ENCODE measurements around the gene PISD. TPM values are rescaled to one million over a fixed set of nuclear protein-coding genes. Genes with fewer than 3 reads are reported as not detected.
"Not testable (repeated sequence)": the region's sequence is repeated elsewhere in the genome, so short reads cannot be mapped to it uniquely, and the experiment has no call there.

PISD gene
- total RNA-seq, 1 experiment from 2014 or later: 58.7 TPM

- Histone ChIP-seq H3K27me3 (replicated peaks; ENCODE audit: control insufficient read depth, insufficient read depth, low read length) (no peaks in the 10 kb centered on the region), H3K9me3 (no peaks in the 10 kb centered on the region), H3K36me3 (ENCODE audit: control insufficient read depth, insufficient read depth, low read length) (no peaks in the 10 kb centered on the region), H3K4me3 (ENCODE audit: low read depth, low read length) (no peak overlapping the region), H3K4me1 (no peaks in the 10 kb centered on the region)
- CTCF ChIA-PET: no interaction called here
- Mint-ChIP-seq H3K36me3 (ENCODE audit: insufficient read depth, unreplicated experiment) (peaks cover 56% of the 10 kb centered on the region), H3K27ac (ENCODE audit: unreplicated experiment) (no peak overlapping the region), H3K27me3 (ENCODE audit: insufficient read depth, unreplicated experiment) (no peaks in the 10 kb centered on the region), H3K4me1 (ENCODE audit: low read depth, unreplicated experiment) (no peaks in the 10 kb centered on the region), H3K4me3 (ENCODE audit: unreplicated experiment) (no peak overlapping the region), H3K9me3 (ENCODE audit: unreplicated experiment) (no peaks in the 10 kb centered on the region)
- intact Hi-C loops (cut with micrococcal nuclease; ENCODE audit: unreplicated experiment): no loop called here
- POLR2A ChIA-PET: no interaction called here
- DNase-seq: no peak
- TF ChIP-seq CTCF (IDR thresholded peaks at IDR 0.05; ENCODE audit: insufficient read depth in 1 of 2, low read depth in 1 of 2, low read length in 1 of 2, severe bottlenecking in 1 of 2, unreplicated experiment in 1 of 2): no peak
- BruUV-seq (replicated peaks): no TSS peak
These were observed 33.4 kb upstream of the PISD start for GRCh38 chr22:31695423-31695822.

GRCh38 chr22:31694046-31694445 is 32.0 kb upstream of the PISD start:
- H3K36me3 ChIP-seq (ENCODE audit: control insufficient read depth, insufficient read depth, low read length); H3K27ac Mint-ChIP-seq (ENCODE audit: unreplicated experiment); H3K4me3 ChIP-seq (ENCODE audit: low read depth, low read length); BruUV-seq (replicated peaks); H3K4me1 Mint-ChIP-seq (ENCODE audit: low read depth, unreplicated experiment); CTCF ChIA-PET; POLR2A ChIA-PET; H3K9me3 Mint-ChIP-seq (ENCODE audit: unreplicated experiment); H3K4me1 ChIP-seq; H3K4me3 Mint-ChIP-seq (ENCODE audit: unreplicated experiment); H3K27me3 Mint-ChIP-seq (ENCODE audit: insufficient read depth, unreplicated experiment); intact Hi-C loops (cut with micrococcal nuclease; ENCODE audit: unreplicated experiment); H3K9me3 ChIP-seq; DNase-seq; H3K27me3 ChIP-seq (replicated peaks; ENCODE audit: control insufficient read depth, insufficient read depth, low read length): not testable (repeated sequence)
- peaks cover 63% of the 10 kb centered on the region for H3K36me3 Mint-ChIP-seq (ENCODE audit: insufficient read depth, unreplicated experiment)

GRCh38 chr22:31692186-31692886 is 30.3 kb upstream of the PISD start:
- Mint-ChIP-seq H3K4me3 (ENCODE audit: unreplicated experiment) (no peak overlapping the region), H3K36me3 (ENCODE audit: insufficient read depth, unreplicated experiment) (peaks cover 55% of the 10 kb centered on the region), H3K9me3 (ENCODE audit: unreplicated experiment) (no peaks in the 10 kb centered on the region), H3K27ac (ENCODE audit: unreplicated experiment) (no peak overlapping the region), H3K4me1 (ENCODE audit: low read depth, unreplicated experiment) (no peaks in the 10 kb centered on the region), H3K27me3 (ENCODE audit: insufficient read depth, unreplicated experiment) (no peaks in the 10 kb centered on the region)
- ChIA-PET POLR2A (no interaction called here), CTCF (no interaction called here)
- no peaks in the 10 kb centered on the region for H3K27me3 ChIP-seq (replicated peaks; ENCODE audit: control insufficient read depth, insufficient read depth, low read length)
- H3K4me1 ChIP-seq: no peaks in the 10 kb centered on the region
- no peaks in the 10 kb centered on the region for H3K9me3 ChIP-seq
- intact Hi-C loops (cut with micrococcal nuclease; ENCODE audit: unreplicated experiment): no loop called here
- no peak overlapping the region for H3K4me3 ChIP-seq (ENCODE audit: low read depth, low read length)
- H3K36me3 ChIP-seq (ENCODE audit: control insufficient read depth, insufficient read depth, low read length): no peaks in the 10 kb centered on the region
- BruUV-seq (replicated peaks): no TSS peak
- DNase-seq: no peak
- TF ChIP-seq CTCF (IDR thresholded peaks at IDR 0.05; ENCODE audit: insufficient read depth in 1 of 2, low read depth in 1 of 2, low read length in 1 of 2, severe bottlenecking in 1 of 2, unreplicated experiment in 1 of 2): no peak

GRCh38 chr22:31691408-31691807 is 29.4 kb upstream of the PISD start:
- no peak overlapping the region for H3K4me3 ChIP-seq (ENCODE audit: low read depth, low read length)
- peaks cover 55% of the 10 kb centered on the region for H3K36me3 Mint-ChIP-seq (ENCODE audit: insufficient read depth, unreplicated experiment)
- intact Hi-C loops (cut with micrococcal nuclease; ENCODE audit: unreplicated experiment): no loop called here
- H3K4me1 ChIP-seq: no peaks in the 10 kb centered on the region
- H3K27ac Mint-ChIP-seq (ENCODE audit: unreplicated experiment): no peak overlapping the region
- ChIA-PET POLR2A (no interaction called here), CTCF (no interaction called here)
- no peaks in the 10 kb centered on the region for H3K27me3 Mint-ChIP-seq (ENCODE audit: insufficient read depth, unreplicated experiment)
- no peaks in the 10 kb centered on the region for H3K4me1 Mint-ChIP-seq (ENCODE audit: low read depth, unreplicated experiment)
- no peaks in the 10 kb centered on the region for H3K9me3 ChIP-seq
- no peak for TF ChIP-seq CTCF (IDR thresholded peaks at IDR 0.05; ENCODE audit: insufficient read depth in 1 of 2, low read depth in 1 of 2, low read length in 1 of 2, severe bottlenecking in 1 of 2, unreplicated experiment in 1 of 2)
- H3K9me3 Mint-ChIP-seq (ENCODE audit: unreplicated experiment): no peaks in the 10 kb centered on the region
- H3K4me3 Mint-ChIP-seq (ENCODE audit: unreplicated experiment): no peak overlapping the region
- BruUV-seq (replicated peaks): no TSS peak
- H3K27me3 ChIP-seq (replicated peaks; ENCODE audit: control insufficient read depth, insufficient read depth, low read length): no peaks in the 10 kb centered on the region
- no peak for DNase-seq
- no peaks in the 10 kb centered on the region for H3K36me3 ChIP-seq (ENCODE audit: control insufficient read depth, insufficient read depth, low read length)

All from Caco-2 (cell line).